GM19239 (cell line): ENCODE results near the gene C6orf136.
A peak's percentile ranks its signal among the peaks of the same experiment; 100 is the strongest.
"Not testable (repeated sequence)": the region's sequence is repeated elsewhere in the genome, so short reads cannot be mapped to it uniquely, and the experiment has no call there.

ENCODE experiments used
- DNase-seq: peaks from one replicate; pipeline ENCODE4 v3.0.0; 2011; ENCODE audit warnings: low spot score; ENCODE audit not compliant: insufficient read length
- FAIRE-seq: peaks from 2 replicates; lab custom pipeline; 2011; peaks lifted over from hg19 to GRCh38; lab: Jason Lieb, UNC

Gene C6orf136

DNA sequence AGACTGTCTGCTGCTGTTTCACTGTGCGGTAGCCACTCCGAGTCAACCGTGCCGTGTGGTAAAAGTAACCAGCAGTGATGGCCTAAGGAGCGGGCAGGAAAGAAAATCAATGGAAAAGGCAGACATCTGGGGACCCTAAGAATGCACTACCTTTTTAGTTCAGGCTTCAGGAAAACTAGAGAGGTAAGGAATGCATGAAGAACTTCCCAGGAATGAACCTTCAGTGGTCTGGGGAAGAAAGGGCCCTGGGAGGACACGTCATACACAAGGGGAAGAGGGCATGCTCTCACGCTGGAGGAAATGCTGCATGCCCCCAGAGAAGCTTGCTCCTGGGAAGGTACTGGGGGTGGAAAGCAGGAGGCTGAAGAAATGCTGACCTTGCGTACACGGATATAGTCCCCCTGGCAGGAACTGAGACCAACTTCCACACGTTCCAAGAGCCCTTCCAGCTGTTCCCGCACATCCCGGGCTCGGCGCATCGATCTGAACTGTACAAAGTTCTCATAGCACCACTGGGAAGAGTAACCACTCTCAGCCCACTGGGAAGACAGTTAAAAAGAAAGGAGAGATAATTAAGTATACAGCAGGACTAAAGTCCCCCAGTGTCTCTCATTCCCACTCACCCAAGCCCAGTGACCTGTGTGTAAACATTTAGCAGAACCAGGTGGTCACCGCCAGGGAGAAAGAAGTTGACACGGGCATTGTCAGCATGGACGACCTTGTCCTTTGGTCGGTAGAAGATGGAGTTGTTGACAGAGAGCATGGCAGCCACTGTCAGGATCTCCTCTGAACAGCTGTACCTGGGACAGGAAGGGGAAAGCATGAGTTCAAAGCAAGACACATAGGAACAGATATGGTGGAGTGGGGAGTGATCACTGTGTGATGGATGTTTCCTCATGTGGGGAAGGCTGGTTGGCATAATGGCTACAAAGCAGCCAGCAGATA is 8.1 kb downstream of the C6orf136 start:
- DNase-seq: no peak
- FAIRE-seq: no peak

DNA sequence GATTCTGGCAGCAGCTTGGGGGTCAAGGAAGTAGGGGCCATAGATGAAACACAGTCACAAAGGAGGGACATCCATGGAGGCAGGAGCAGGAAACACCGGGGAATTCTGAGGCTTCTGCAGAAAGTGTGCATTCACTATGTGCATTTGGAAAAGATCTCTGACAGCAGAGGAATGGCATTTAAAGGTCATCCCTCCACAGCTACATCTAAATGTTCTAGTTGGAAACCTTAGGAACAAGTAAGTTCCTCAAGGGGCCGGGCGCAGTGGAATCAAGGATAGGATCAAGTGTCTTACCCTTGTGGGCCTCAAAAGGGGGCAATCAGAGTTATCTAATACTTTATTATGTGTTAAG is 8.8 kb downstream of the C6orf136 start:
- DNase-seq (no peak), FAIRE-seq (no peak)

DNA sequence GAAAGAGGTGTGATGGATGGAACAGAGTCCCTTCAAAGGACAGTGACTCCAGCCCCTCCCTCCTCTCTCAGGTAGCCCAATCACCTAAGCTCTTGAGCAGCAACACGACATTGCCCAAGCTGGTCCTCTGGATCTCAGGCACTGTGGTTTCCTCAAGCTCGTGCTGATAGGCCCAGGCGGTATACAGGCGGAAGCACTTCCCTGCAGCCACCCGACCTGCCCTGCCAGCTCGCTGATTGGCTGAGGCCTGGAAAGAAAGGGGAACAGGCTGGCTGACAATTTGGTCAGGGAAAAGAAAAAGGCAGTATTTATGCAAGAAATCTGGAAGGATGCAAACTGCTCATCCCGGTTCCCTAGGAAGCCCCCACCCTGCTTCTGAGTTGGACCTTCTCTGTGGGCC is 9.6 kb downstream of the C6orf136 start:
- FAIRE-seq (no peak), DNase-seq (no peak)

DNA sequence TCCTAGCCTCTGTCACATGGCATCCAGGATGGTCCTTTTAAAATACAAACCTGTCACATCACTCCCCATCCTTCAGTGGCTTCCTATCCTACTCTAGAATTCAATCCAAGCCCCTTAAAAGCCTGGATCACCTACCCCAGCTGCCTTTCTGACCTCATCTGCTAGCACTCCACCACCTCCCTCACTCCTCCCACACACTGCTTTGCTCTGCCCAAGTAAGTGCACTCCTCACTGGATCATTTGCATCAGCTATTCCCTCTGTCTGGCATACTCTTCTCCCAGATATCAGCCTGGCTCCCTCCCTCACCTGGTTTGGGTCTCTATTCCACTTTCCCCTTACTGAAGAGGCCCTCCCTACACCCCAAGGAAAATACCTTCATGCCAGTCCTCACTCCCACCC is 10.5 kb downstream of the C6orf136 start:
- FAIRE-seq: no peak
- DNase-seq: no peak

DNA sequence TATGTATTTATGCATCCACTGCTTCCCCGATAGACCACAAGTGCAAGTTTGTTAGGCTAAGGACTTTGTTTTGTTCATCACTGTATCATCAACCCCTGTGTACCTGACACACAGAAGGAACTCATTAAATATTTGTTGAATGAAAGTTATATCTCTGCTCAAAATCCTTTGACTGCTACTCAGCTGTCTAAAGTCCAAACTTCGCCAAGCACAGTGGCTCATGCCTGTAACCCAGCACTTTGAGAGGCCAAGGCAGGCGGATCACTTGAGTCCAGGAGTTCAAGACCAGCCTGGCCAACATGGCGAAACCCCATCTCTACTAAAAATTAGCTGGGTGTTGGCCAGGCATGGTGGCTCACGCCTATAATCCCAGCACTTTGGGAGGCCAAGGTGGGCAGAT is 11.0 kb downstream of the C6orf136 start:
- DNase-seq, FAIRE-seq: not testable (repeated sequence)

DNA sequence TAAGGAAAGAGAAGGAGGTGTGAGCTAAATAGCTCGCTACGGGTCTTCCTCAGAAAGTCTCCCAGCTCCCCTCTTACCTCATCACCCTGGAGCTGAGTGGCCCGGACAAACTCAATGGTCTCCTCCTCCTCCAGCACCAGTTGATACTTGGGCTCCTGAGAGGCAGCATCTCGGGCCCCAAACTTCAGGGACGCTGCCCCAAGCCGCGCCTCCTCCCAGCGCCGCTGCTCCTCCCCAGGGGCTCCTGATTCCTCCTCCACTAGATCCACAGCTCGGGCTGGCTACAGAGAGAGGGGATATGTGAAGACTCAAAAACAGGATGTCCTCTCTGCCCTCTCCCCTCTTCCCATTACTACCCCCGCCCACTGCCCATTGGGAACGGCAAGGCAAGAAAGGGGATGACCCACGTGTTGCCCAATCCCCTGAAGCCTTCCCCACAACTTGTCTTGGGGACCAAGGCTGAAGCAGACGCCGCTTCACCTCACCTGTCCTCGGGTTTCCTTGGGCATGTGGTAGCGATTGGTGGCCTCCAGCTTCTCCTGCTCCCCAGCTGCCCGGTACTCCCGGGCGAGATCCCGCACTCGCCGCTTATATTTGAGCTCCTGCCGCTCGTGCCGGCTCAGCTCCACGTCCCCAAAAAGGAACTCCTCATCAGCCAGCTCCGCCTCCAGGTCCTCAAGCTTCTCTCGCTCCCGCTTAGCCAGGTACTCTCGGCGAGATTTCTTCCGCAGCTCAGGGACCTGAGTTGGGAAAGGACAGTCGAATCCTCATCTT is 18.2 kb downstream of the C6orf136 start:
- DNase-seq (no peak), FAIRE-seq (no peak)

DNA sequence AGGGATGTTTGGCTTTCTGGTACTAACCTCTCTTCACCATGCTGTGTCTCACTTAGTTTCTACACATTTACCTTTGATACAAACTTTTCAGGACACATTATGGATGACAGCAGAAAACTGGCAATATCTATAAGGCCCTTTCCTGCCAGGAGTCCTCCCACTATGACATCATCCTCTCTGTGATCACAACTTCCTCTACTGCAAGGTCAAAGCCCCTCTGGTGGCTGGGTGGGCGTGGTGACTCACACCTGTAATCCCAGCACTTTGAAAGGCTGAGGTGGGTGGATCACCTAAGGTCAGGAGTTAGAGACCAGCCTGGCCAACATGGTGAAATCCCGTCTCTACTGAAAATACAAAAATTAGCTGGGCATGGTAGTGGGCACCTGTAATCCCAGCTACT is 19.4 kb downstream of the C6orf136 start:
- not testable (repeated sequence) for FAIRE-seq

DNA sequence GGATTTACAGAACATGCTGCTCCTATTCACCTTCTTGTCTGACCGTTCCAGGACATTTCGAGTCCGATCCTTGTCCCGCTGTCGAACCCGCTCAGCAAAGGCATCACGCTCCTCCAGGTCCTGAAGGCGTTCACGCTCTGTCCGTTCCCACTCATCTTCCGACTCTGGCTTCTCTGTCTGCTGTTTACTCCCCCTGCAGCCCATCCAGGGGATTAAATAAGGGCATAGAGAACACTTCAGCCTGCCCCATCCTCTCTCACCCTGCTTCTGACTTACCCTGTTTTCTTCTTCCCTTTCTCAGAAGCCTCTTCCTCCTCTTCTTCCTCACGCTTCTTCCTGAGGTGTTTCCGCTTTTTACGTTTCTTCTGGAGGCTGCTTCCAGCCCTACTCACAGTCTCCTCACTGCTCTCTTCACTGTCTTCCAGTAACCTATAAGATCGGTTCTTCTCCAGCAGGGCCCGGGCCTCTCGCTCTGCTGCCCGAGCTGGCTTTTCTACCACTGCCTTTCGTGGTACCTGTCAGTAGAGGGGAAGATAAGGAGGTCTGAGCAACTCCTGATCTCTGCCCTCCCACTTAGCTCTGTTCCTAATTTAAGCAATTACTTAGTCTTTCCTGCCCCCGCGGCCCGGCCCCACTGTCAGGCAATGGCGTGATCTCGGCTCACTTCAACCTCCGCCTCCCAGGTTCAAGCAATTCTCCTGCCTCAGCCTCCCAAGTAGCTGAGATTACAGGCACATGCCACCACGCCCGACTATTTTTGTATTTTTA is 24.0 kb downstream of the C6orf136 start:
- DNase-seq (no peak), FAIRE-seq (no peak)

More for the DNA sequence above, 19.4 kb downstream of the C6orf136 start:
- not testable (repeated sequence) for DNase-seq

DNA sequence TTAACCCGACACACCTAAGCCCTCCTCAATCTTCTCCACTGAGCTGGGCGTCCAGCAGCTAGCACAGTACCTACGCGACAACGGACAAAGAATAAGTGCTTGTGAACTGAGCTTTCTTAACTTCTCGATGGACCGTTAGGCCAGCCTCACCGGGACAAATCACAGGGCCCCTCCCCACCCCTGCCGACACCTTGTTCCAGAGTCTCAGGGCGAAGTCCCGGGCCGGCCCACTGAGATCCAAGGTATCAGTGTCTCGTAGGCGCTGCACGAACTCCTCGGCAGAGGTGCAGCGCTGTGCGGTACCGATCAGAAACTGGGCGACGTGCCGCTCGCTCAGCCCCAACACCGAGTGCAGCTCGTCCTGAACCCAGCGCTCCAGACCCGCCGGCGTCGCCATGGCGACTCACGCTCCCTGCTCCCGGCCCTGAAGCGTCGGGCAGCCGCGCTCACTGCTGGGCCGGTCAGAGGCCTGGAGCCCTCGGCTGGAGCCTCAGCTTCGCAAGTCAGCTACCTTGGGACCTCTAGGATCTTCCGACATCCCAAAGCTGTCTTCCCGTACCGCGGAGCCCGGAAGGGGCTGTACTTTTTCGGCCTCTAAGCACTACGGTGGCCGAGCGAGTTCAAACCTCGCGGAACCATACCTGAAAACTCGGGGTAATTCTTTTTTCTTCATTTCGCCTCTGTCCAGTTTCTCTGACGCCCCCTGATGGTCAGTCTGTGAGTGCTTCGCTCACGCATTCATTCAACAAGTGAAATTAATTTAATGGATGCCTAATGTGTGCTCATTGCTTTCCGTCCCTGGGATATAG is 25.7 kb downstream of the C6orf136 start, which contains the start of gene DHX16:
TSS of gene DHX16 (minus strand) at position 562 of the 809 bp plus-strand sequence. CDS start at position 397, 165 bp downstream.
- peak; percentile 91 for DNase-seq
- FAIRE-seq: peak; percentile 97

DNA sequence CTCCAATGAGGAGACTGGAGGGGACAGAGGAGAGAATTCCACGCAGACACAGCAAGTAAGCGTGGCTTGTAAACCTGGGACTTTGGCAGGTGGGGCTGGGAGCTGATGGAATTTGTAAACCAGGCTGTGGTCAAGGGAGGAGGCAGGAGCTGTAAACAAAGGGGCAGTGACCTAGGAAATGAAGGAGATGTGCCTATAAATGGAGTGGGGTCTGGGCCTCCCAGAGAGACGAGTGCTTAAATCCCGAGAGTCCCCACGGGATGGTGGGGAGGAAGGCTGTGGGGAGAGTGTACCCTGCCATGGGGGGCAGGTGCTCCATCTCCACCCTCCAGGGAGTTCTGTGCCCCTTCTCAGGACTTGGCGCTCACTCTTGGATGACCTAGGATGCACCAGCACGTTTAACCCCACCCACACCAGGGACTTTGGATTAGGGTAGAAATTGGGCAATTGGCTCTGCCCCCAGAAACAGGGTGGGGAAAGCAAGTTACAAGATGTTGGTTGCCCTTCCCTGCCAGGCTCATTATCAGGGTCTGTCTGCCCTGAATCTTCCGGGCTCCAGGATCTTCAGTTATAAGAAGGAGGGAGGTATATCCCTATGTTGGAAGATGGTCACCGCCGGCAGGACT is 29.8 kb downstream of the C6orf136 start:
- no peak for FAIRE-seq
- no peak for DNase-seq

DNA sequence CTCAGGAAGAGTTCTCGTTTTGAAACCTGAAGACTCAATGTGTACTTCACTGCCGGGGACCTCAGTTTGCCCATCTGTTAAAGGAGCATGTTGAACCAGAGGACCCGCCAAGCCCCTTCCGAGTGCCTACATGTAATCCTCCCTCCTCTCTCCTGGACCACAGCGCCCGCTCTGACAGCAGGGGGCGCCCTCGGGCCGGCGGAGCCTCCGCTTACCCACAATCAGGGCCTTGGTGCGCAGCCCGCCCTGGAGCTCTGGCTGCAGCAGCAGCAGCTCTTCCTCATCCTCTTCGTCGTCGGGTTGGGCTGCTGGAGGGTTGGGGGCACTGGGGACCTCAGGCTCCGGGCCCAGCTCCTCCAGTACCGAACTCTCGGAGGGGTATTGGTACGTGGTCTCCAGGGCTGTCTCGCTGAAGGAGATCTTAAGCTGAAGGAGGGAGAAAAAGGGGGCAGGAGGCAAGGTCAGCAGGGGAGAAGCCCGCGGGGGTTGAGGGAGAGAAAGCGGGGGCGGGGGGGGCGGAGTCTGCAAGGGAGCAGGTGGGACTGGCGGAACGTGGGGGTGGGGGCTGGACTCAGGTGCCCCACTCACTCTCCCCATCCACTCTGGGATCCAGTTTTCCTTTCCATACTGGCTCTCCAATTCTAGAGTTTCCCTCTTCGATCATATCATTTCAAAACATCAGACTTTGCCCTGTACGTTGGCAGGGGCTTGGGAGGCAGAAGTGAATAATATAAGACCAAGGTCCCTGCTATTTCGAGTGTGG is 32.2 kb downstream of the C6orf136 start:
- DNase-seq (peak; percentile 71), FAIRE-seq (peak; percentile 86)

DNA sequence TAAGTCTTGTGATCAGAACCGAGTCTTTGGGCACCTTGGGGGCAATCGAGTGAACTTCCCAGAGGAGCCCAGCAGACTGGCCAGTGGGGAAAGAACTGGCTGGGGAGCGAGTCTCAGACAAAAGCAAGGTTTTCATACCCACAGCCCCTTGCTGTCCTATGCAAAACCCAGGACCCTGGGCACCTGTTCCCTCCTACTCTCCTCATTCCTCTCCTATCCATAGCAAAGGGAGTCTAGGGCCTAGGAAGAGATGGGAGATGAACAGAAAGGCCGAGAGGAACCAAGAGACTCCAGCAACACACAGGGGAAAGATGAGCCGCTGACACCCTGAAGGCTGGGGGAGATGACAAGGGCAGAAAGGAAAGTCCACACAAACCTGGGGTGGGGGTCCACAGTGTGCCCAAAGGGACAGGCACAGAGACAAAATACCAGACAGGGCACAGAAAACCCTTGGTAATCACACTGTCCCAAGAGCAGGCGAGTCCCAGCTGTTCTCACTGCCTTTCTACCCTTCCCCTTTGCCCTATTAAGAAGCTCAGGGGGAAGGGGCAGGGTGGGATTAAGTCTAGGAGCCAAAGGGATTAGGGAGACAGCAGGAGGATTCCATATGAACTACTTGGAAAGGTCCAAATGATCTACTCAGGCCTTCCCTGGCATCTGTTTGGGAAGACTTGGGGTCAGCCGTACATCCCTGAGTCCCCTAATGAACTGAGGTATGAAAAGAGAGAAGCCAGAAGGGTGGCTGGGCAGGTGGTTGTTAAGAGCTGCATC is 33.0 kb downstream of the C6orf136 start:
- FAIRE-seq (no peak), DNase-seq (no peak)

DNA sequence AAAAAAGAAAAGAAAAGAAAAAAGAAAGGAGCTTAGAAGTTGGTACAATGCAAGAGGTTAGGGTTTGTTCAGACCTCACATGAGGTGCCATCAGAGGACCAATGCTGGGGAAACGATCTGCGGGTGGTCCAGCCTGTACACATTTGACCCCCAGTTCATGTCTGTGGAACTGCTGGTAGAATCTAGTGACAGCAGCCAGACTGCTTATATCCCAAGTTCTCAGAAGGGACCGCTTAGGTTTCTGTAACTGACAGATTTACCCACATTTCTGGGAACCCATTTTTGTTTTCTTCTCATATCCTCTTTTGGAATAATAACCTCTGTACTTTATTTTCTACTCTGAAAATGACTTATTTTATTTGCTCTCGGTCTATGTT is 34.8 kb downstream of the C6orf136 start:
- FAIRE-seq: no peak
- DNase-seq: no peak

DNA sequence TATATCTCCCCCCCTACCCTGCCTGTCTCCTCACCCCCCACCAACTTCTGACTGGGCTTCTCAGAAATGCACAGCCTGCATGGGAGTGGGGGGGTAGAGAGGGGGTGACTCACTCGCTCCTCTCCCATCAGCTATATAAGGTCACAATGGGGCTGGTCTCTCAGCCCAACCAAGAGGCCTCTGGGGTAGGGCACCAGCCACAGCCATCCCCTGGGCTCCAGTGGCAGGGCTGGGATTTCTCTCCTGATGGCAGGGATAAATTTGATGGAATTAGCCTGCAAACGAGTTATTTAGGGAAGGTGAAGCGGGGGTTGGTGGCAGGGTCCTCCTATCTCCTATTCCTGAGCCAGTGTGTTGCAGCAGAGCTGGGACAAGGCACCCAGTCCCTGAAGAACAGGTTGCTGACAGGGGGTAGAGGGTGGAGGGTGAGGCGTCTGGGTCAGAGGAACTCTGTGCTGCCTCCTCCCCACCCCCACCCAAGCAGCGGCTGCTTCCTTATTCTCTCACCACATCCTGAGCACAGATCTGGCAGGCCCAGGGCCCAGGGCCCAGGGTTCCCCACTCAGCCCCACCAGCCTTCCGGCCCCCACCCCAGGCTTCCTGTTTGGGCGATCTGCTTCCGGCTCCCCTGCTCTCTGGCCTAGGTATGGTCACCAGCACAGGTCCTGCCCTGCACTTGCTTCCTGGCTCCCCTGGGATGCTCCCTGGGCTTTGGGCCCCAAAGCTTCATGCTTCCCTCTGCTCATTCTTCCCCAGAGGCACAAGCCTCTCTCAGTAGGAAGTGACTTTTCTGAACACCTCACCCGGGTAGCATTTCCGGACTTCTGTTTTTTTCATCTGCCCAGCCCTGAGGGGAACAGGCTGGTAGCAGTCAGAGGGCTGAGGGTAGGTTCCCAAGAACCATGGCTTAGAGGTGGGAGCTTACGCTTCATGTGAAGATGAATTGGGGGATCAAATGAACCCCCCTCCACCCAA is 35.5 kb downstream of the C6orf136 start:
- FAIRE-seq (peak; percentile 89), DNase-seq (peak; percentile 61)

DNA sequence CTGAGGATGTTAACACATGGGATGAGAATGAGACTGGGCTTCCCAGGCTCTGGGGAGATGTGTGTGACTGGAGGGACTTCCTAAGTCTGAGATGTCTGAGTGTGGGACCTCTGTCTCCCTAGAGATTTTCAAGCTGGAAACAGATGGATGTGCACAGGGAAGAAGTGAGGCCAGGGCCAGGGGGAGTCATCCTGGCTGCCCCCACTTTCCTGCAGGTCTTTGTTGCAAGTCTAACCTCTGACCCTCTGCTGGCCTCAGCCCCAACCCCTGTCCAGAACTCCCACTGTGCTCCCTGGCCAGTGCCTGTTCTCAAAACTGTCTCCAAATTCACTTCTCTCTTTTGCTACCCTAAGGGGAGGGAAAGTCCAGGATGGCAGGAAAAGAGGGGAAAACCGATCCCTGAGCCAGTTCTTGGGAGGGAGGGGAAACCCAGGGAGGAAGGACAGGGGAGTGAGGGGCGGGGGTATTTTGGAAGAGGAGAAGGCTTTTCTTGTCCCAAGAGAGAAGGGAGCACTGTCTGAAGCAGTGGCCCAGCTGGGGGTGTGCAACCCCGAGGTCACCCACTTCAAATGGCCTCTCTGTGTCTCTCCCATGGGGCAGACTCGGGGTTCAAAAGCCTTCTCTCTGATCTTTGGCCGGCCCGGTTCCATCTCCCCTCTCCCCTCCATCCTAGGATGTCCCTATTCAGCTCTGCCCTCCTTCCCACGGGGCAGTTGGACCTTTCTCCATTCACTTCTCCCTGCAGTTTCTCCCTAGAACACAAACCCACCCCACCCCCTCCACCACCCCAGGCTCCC is 36.4 kb downstream of the C6orf136 start:
- FAIRE-seq (no peak), DNase-seq (no peak)

DNA sequence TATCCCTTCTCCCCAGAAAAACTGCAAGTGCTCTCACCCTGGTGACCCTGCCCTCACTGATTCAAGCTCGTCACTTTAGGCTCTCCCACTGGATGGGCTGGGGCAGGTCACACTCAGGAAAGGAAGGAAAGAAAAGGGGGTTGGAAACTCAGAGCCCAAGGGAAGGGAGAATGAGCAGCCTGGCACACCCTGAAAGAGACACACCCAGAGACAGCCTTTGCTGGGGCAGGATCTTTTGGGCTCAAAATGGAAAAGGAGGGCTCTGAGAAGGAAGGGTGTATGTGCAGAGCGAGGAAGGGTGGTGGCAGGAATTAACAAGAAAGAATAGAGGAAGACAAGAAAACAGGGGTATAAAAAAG is 37.0 kb downstream of the C6orf136 start:
- FAIRE-seq (no peak), DNase-seq (no peak)
